Measurements from ENCODE around the gene TMEM139. TPM values are rescaled to one million over a fixed set of nuclear protein-coding genes. Genes with fewer than 3 reads are reported as not detected.
A peak's percentile ranks its signal among the peaks of the same experiment; 100 is the strongest.

Gene TMEM139
- polyA plus RNA-seq, 3 donors = 0.55 TPM; not detected in 2

DNA sequence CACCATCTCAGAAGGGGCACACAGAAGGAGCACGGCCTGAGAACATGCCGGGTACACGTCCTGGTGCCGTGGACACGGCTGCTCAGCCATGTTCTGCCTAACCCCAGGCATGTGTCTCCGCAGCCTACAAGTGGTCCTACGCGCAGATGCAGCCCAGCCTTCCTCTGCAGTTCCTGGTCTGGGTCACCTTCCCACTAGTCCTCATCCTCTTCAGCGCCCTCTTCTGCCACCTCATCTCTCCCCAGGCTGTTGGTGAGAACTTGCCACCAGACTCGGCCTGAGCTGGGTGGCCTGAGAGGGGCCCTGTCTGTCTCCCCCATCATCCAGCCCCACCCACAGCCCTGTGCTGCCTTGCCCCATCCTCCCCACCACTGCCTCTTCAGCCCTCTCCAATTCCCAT, 36.5 kb downstream of the TMEM139 start:
- Histone ChIP-seq H2AFZ (ENCODE audit: insufficient read depth, low read depth, low read length, poor library complexity, severe bottlenecking) (no peak overlapping the region), H3K4me2 (replicated peaks; ENCODE audit: extremely low read depth, low read length, poor library complexity, severe bottlenecking) (no peak overlapping the region), H3K9ac (ENCODE audit: insufficient read depth, low read length, poor library complexity, severe bottlenecking) (no peak overlapping the region), H3K27me3 (ENCODE audit: control insufficient read depth in 2 of 2, insufficient read depth in 2 of 2, low read length in 2 of 2) (no peaks in the 10 kb centered on the region), H3K79me2 (ENCODE audit: insufficient read depth, low read length) (no peaks in the 10 kb centered on the region), H3K4me3 (replicated peaks in 1 of 3; ENCODE audit: low read depth in 2 of 3, low read length in 3 of 3) (no peak overlapping the region), H3K9me3 (replicated peaks in 1 of 2; ENCODE audit: control insufficient read depth in 1 of 2, insufficient read depth in 1 of 2, low read length in 2 of 2) (no peaks in the 10 kb centered on the region), H3K4me1 (ENCODE audit: control insufficient read depth in 1 of 2, insufficient read depth in 2 of 2, low read length in 2 of 2) (peaks cover 38 to 42% of the 10 kb centered on the region in 2 donors), H4K20me1 (ENCODE audit: insufficient read depth, low read length) (no peaks in the 10 kb centered on the region), H3K27ac (ENCODE audit: low read depth in 1 of 2, low read length in 2 of 2) (no peak overlapping the region), H3K36me3 (replicated peaks in 1 of 2; ENCODE audit: control insufficient read depth in 1 of 2, insufficient read depth in 2 of 2, low read length in 2 of 2) (no peaks in the 10 kb centered on the region)
- Mint-ChIP-seq H3K27ac (peak overlapping the region in 1 of 7 donors; percentile 25), H3K36me3 (no peaks in the 10 kb centered on the region), H3K4me1 (peaks cover 56% of the 10 kb centered on the region), H3K27me3 (ENCODE audit: low read depth in 3 of 3) (peaks cover 0 to 12% (median 5%) of the 10 kb centered on the region in 3 donors), H3K9me3 (peaks cover 0 to 1% (median 0%) of the 10 kb centered on the region in 7 donors), H3K4me3 (no peak overlapping the region)
- no peak for DNase-seq
- TF ChIP-seq, protein P1, sequence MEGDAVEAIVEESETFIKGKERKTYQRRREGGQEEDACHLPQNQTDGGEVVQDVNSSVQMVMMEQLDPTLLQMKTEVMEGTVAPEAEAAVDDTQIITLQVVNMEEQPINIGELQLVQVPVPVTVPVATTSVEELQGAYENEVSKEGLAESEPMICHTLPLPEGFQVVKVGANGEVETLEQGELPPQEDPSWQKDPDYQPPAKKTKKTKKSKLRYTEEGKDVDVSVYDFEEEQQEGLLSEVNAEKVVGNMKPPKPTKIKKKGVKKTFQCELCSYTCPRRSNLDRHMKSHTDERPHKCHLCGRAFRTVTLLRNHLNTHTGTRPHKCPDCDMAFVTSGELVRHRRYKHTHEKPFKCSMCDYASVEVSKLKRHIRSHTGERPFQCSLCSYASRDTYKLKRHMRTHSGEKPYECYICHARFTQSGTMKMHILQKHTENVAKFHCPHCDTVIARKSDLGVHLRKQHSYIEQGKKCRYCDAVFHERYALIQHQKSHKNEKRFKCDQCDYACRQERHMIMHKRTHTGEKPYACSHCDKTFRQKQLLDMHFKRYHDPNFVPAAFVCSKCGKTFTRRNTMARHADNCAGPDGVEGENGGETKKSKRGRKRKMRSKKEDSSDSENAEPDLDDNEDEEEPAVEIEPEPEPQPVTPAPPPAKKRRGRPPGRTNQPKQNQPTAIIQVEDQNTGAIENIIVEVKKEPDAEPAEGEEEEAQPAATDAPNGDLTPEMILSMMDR (IDR thresholded peaks at IDR 0.05) = no peak
- WGBS (ENCODE audit: insufficient coverage) = 98% methylated on average over 9 of the region's 10 CpGs
- intact Hi-C loops (cut with micrococcal nuclease) = loop anchor here in 1 of 2 donors (10.0 kb wide), 1 partner anchor 94 kb away; no protein-coding TSS in a partner anchor

DNA sequence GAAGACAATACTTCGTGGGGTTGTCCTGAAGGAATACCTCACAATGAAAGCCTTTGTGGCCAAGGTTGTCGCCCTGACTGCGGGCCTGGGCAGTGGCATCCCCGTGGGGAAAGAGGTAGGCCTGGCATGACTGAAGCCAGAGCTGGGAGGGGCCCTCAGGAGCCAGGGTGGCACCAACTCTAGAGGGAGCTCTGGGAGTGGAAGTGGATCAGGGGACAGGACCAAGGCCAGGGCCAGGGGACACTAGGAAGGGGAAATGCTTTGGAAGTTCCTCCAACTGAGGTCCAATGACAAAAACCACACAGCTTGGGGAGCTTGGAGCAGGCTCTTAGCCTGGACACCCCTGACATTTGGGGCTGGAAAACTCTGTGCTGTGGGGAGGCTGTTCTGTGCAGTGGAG, 37.0 kb downstream of the TMEM139 start:
- Histone ChIP-seq H4K20me1 (ENCODE audit: insufficient read depth, low read length) (no peaks in the 10 kb centered on the region), H3K79me2 (ENCODE audit: insufficient read depth, low read length) (no peaks in the 10 kb centered on the region), H3K4me1 (ENCODE audit: control insufficient read depth in 1 of 2, insufficient read depth in 2 of 2, low read length in 2 of 2) (peaks cover 34 to 37% of the 10 kb centered on the region in 2 donors), H3K4me3 (replicated peaks in 1 of 3; ENCODE audit: low read depth in 2 of 3, low read length in 3 of 3) (no peak overlapping the region), H3K36me3 (replicated peaks in 1 of 2; ENCODE audit: control insufficient read depth in 1 of 2, insufficient read depth in 2 of 2, low read length in 2 of 2) (no peaks in the 10 kb centered on the region), H2AFZ (ENCODE audit: insufficient read depth, low read depth, low read length, poor library complexity, severe bottlenecking) (no peak overlapping the region), H3K9ac (ENCODE audit: insufficient read depth, low read length, poor library complexity, severe bottlenecking) (no peak overlapping the region), H3K27ac (ENCODE audit: low read depth in 1 of 2, low read length in 2 of 2) (no peak overlapping the region), H3K9me3 (replicated peaks in 1 of 2; ENCODE audit: control insufficient read depth in 1 of 2, insufficient read depth in 1 of 2, low read length in 2 of 2) (no peaks in the 10 kb centered on the region), H3K27me3 (ENCODE audit: control insufficient read depth in 2 of 2, insufficient read depth in 2 of 2, low read length in 2 of 2) (no peaks in the 10 kb centered on the region), H3K4me2 (replicated peaks; ENCODE audit: extremely low read depth, low read length, poor library complexity, severe bottlenecking) (no peak overlapping the region)
- Mint-ChIP-seq H3K4me3 (no peak overlapping the region), H3K4me1 (peaks cover 51% of the 10 kb centered on the region), H3K36me3 (no peaks in the 10 kb centered on the region), H3K9me3 (peaks cover 0 to 1% (median 0%) of the 10 kb centered on the region in 7 donors), H3K27me3 (ENCODE audit: low read depth in 3 of 3) (peaks cover 0 to 12% (median 5%) of the 10 kb centered on the region in 3 donors), H3K27ac (no peak overlapping the region)
- DNase-seq = peak; percentile 38 to 66 (median 63)
- intact Hi-C loops (cut with micrococcal nuclease) = loop anchor here in 1 of 2 donors (10.0 kb wide), 1 partner anchor 93 kb away; no protein-coding TSS in a partner anchor
- 94% methylated on average over 4 of the region's 4 CpGs for WGBS (ENCODE audit: insufficient coverage)
- TF ChIP-seq, protein P1 (IDR thresholded peaks at IDR 0.05) = peak; percentile 31
